GM12873 (cell line): ENCODE measurements around the gene NSMF.

Experiments used
- CTCF ChIP-seq: IDR thresholded peaks from 2 replicates; pipeline ENCODE4 v1.5.1; 2012; ENCODE audit warnings: low read depth, mild to moderate bottlenecking, moderate library complexity, low read length, control low read depth; ENCODE audit not compliant: insufficient read depth; ENCODE audit errors: missing control alignments

The NSMF gene

GRCh38 chr9:137484551-137485315, 25.6 kb upstream of the NSMF start:
- TF ChIP-seq CTCF = no peak

- TF ChIP-seq CTCF = no peak
These were observed 23.1 kb upstream of the NSMF start for GRCh38 chr9:137482094-137482781.

GRCh38 chr9:137480686-137481683, 21.9 kb upstream of the NSMF start:
- no peak for TF ChIP-seq CTCF

- no peak for TF ChIP-seq CTCF
These were observed 21.0 kb upstream of the NSMF start for GRCh38 chr9:137479892-137480685.

GRCh38 chr9:137478962-137479861, 20.1 kb upstream of the NSMF start:
- no peak for TF ChIP-seq CTCF

- no peak for TF ChIP-seq CTCF
These were observed 19.5 kb upstream of the NSMF start for GRCh38 chr9:137478613-137478961.
